ENCODE data around the gene PROM1. TPM values are rescaled to one million over a fixed set of nuclear protein-coding genes. Genes with fewer than 3 reads are reported as not detected.

PROM1 gene
- total RNA-seq, 1 donor from 2014 or later = 65.3 TPM

- Mint-ChIP-seq H3K36me3 (ENCODE audit: low read depth) (no peaks in the 10 kb centered on the region), H3K4me1 (no peaks in the 10 kb centered on the region), H3K4me3 (no peak overlapping the region), H3K9me3 (no peaks in the 10 kb centered on the region), H3K27ac (ENCODE audit: unreplicated experiment) (no peak overlapping the region), H3K27me3 (ENCODE audit: low read depth) (peaks cover 9% of the 10 kb centered on the region)
- DNase-seq (ENCODE audit: low read depth, low spot score) = no peak
- TF ChIP-seq CTCF (conservative IDR thresholded peaks at IDR 0.05) = no peak
These were observed 158.0 kb downstream of the PROM1 start for GRCh38 chr4:15925830-15926229.

GRCh38 chr4:15921592-15921932, 162.3 kb downstream of the PROM1 start:
- TF ChIP-seq CTCF (conservative IDR thresholded peaks at IDR 0.05) = no peak
- Mint-ChIP-seq H3K9me3 (no peaks in the 10 kb centered on the region), H3K4me1 (no peaks in the 10 kb centered on the region), H3K27me3 (ENCODE audit: low read depth) (peaks cover 9% of the 10 kb centered on the region), H3K4me3 (no peak overlapping the region), H3K27ac (ENCODE audit: unreplicated experiment) (no peak overlapping the region), H3K36me3 (ENCODE audit: low read depth) (no peaks in the 10 kb centered on the region)
- no peak for DNase-seq (ENCODE audit: low read depth, low spot score)

- no peaks in the 10 kb centered on the region for H3K36me3 Mint-ChIP-seq (ENCODE audit: low read depth)
- no peaks in the 10 kb centered on the region for H3K4me1 Mint-ChIP-seq
- H3K27ac Mint-ChIP-seq (ENCODE audit: unreplicated experiment) = no peak overlapping the region
- H3K9me3 Mint-ChIP-seq = peaks cover 1% of the 10 kb centered on the region
- peaks cover 9% of the 10 kb centered on the region for H3K27me3 Mint-ChIP-seq (ENCODE audit: low read depth)
- no peak overlapping the region for H3K4me3 Mint-ChIP-seq
- DNase-seq (ENCODE audit: low read depth, low spot score) = no peak
- TF ChIP-seq CTCF (conservative IDR thresholded peaks at IDR 0.05) = no peak
These were observed 162.9 kb downstream of the PROM1 start for GRCh38 chr4:15920723-15921591.

GRCh38 chr4:15918484-15919129, 165.2 kb downstream of the PROM1 start:
- no peak for DNase-seq (ENCODE audit: low read depth, low spot score)
- no peak overlapping the region for H3K27ac Mint-ChIP-seq (ENCODE audit: unreplicated experiment)
- peaks cover under 1% of the 10 kb centered on the region for H3K4me1 Mint-ChIP-seq

More at GRCh38 chr4:15918484-15919129, 165.2 kb downstream of the PROM1 start:
- Mint-ChIP-seq H3K4me3 (no peak overlapping the region), H3K36me3 (ENCODE audit: low read depth) (no peaks in the 10 kb centered on the region), H3K9me3 (peaks cover 4% of the 10 kb centered on the region), H3K27me3 (ENCODE audit: low read depth) (peaks cover 4% of the 10 kb centered on the region)
- TF ChIP-seq CTCF (conservative IDR thresholded peaks at IDR 0.05) = no peak

Other genes starting within 250 kb of the PROM1 start
- not detected in 2 replicates for gene FGFBP1, start 145.3 kb downstream of the PROM1 start, total RNA-seq
- 0.28 TPM in 1 of 2 replicates, not detected in the other for gene FGFBP2, start 120.8 kb downstream of the PROM1 start, total RNA-seq
- gene TAPT1, start 142.4 kb upstream of the PROM1 start, total RNA-seq = 18.1 and 23.6 TPM in 2 replicates

Data from neural crest cell (in vitro differentiated cells).